Stimulated activated CD4-positive, alpha-beta T cell treated with anti-CD3 and anti-CD28 coated beads, Interleukin-4, amount 100 ng/mL, for 1 hour (primary cell): ENCODE results near the gene NGF.

Experiments
- DNase-seq: peaks from one replicate; pipeline ENCODE4 v3.0.0-alpha.2; 2020

NGF gene

GRCh38 chr1:115277276-115277675 is 60.8 kb downstream of the NGF start:
- DNase-seq: no peak

DNA sequence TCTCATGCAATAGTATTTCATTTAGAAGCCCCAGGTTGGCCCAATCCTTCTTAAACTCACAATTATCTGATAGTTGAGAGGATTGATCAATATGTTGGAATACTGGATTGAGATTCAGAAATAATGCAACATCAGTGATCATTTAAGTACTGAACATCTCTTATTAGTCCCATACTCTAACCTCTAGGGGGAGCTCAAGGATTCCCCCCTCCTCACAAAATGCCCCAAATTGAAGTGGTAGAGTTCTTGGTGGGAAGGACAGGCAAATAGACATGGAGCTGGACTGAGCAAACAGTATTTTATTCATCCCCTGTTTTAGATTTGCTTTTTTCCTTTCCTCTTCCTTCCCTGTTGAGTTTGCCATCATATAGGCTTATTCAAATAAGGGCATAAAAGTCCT is 62.8 kb downstream of the NGF start:
- DNase-seq: no peak

GRCh38 chr1:115274467-115274866 is 63.6 kb downstream of the NGF start:
- no peak for DNase-seq

- DNase-seq: no peak
These were observed 71.2 kb downstream of the NGF start for GRCh38 chr1:115266729-115267421.

GRCh38 chr1:115265099-115265498 is 73.0 kb downstream of the NGF start:
- no peak for DNase-seq

GRCh38 chr1:115262886-115263285 is 75.2 kb downstream of the NGF start:
- DNase-seq: no peak

DNA sequence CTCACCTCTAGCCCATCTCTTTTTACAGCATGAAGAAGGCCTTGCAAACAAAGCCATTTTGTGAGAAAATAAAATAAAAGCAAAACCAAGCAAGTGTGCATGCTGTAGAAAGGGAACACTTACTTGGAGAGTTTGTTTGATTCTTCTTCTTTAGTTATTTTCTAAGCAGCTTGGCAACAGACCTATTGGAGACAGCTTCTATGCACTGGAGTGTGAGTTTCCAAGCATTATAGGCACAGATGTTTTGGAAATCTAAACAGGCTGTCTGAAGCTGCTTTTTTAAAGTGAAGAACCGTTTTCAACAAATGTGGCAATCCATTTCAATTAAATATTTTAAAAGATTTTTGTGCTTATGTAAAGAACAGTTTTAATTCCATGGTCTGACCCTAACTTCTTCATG is 76.6 kb downstream of the NGF start:
- no peak for DNase-seq

DNA sequence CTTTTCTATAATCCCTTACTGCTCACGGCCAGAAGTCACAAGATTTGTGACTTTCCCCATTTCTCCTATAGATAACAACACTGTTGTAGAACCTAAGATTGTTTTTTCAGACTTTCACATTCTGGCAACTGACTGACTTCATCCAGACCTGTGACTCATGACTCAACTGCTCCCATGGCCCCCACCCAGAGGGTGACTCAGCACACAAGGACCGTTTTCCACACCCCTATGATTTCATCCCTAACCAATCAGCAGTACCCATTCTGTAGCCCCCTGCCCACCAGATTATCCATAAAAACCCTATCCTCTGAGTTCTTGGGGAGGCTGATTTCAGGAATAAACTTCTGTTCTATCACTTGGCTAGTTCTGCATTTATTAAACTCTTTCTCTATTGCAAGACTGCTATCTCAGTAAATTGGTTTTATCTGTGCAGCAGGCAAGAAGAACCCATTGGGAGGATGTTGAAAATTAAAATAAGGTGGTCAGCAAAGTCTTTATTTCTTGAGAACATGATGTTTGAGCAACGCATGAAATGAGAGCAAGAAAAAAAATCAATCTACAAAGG is 79.7 kb downstream of the NGF start:
- no peak for DNase-seq

DNA sequence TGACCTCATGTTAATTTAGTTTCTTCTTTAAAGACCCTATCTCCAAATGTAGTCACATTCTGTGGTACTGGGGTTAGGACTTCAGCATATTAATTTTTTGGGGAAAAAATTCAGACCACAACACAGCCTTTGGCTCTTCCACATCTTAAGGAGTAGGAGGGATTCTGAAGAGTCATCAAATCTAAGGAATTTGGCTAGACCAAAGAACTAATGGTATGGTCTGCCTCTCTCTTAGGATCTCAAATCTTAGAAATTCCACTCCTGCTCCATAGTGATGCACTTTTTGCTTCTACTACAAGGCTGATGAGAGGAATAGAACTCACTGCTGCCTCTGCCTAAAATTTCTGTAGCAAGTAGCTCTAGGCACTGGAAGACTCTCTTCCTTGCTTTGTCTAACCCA is 80.5 kb downstream of the NGF start:
- DNase-seq: no peak

DNA sequence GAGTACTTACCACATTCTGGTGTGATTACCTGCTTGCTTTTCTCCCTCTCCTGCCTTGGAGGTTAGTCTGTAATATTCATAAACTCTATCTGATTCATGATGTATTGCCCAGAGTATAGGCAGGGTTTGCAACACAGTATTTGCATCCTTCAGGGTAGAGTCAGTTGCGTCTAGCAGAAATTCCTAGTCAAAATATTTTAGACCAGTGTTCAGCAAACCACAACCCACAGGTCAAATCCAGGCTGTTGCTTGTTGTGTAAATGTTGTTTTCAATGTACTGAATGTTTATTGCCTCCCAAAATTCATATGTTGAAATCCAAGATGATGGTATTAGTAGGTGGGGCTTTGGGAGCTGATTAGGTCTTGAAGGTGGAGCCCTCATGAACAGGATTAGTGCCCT is 82.9 kb downstream of the NGF start:
- DNase-seq: no peak

DNA sequence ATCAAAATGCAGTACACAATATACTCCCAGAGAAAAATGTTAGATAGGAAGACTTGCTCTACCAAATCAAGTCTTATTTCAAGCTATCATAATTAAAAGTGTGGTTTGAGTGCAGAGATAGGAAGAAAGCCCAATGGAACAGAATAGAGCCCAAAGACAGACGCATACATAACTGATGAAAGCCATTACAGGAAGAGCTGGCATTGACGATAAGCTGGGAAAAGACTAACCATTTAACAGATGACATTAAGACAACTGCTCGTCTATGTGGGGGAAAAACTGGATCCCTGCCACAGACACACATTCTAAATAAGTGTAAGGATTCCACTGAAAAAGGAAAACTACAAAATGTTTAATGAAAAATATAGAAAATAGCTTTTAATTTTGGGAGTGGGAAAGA is 85.5 kb downstream of the NGF start:
- no peak for DNase-seq

DNA sequence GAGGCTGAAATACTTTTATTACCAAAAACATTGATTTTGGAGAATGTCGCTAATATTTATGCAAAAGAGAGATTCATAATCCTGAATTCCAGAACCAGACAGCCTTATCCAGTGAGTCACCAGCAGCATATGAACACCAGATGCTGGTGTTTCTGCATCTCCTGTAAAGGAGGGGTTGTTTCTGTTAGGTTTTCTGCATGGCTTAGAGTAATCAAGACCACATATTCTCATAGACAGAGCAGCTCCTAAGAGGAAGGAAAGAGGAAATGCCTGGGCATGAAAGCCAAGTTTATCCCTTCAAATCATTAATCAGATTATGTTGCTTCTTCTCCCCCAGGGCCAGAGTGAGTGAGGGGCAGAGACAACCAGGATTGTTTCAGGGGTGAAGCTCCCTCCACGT is 86.2 kb downstream of the NGF start:
- DNase-seq: no peak

- DNase-seq: no peak
These were observed 86.7 kb downstream of the NGF start for GRCh38 chr1:115251340-115251748.

- DNase-seq: no peak
These were observed 91.5 kb downstream of the NGF start for GRCh38 chr1:115246526-115246925.

GRCh38 chr1:115245227-115245626 is 92.8 kb downstream of the NGF start:
- no peak for DNase-seq

DNA sequence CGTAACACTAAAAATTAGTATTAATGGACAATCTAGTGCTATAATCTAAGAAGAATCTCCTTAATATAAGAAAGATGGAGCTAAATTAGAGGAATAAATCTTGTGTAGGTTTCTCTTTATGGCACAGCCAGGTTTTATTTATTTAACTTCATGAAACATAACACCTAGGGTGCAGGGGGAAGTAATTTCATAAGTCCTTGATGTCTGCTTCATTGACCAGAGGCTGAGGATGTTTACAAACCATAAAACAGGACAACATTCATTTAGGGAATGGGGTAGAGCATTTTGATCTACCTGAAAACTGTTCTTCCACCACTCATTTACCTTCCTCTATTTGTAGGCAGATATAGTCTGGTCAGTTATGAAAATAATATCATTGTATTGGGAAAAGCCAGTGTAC is 95.5 kb downstream of the NGF start:
- no peak for DNase-seq

- no peak for DNase-seq
These were observed 96.7 kb downstream of the NGF start for GRCh38 chr1:115241309-115241708.

GRCh38 chr1:115240297-115240696 is 97.8 kb downstream of the NGF start:
- DNase-seq: no peak

GRCh38 chr1:115239426-115239825 is 98.6 kb downstream of the NGF start:
- no peak for DNase-seq

GRCh38 chr1:115239148-115239422 is 99.0 kb downstream of the NGF start:
- DNase-seq: no peak

DNA sequence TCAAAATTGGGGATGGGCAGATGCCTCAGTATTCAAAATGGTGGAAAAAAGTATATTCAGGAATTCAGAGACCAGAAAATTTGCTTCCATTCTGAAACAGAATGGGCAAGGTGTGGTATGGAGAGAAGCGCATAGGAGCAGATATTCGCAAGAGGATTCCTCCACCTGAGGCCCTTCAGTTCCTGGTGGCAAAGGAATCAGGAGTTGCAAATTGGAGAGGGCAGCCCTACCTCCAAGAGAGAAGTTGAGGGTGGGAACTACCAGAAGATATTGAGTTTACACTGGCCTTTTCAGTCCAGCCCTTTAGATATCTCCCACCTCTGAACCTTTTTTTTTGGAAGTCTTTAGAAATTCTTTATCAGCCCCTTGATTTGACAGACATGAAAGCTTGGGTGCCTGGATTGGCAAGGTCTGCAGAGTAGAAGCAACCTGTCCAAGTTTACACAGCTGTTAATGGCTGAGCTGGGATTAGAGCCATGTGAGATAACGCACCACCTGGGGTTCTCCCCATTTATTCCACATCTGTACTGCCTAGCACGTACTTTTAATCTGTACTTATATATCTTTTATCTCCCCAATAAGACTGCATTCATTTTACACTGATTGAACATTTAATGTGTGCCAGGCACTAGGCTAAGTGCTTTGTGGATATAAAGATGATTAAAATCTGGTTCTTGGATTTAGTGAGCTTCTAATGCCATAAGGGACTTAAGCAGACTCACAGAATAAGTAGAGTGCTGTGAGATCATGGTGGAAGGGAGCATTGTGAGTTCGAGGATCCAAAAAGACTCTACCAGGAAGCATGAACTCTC is 99.5 kb downstream of the NGF start:
- DNase-seq: no peak

DNA sequence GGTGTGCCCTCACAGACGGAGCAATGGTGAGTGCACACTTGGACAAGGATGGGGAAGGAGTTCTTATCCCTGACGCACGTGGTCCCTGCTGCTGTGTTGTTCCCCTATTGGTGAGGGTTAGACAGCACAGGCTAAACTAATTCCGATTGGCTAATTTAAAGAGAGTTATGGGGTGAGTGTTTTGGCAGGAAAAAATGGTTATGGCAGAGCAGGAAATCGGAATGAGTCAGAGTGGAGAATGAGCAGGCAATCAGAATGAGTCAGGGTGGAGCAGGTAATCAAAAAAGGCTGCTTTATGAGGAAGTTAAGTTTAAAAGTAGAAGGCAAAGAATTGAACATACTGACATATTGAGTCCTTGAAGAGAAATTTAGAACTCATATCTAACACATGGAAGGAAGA is 100.5 kb downstream of the NGF start:
- DNase-seq: no peak

DNA sequence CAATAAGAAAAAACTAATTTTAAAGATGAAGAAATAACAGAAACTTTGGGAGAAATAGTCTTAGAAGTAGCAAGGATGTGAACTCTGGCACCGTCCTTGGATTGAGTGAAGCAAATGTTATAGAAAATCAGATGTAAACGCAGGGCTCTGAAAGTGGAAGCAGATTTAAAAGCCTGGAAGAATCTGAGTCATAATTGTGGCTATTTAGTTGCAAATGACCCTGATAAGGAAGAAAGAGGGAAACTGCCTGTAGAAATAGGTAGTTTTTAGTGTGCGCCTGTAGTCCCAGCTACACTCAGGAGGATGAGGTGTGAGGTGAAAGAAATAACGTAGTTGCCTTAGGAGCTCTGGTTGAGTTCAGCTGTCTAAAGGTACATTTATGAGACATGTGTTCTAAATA is 101.0 kb downstream of the NGF start:
- no peak for DNase-seq
